HG03460 (cell line): ENCODE results near the gene RPS21.

Experiments
- ATAC-seq: cut with Tn5 transposase; IDR thresholded peaks from one replicate; pipeline ENCODE4 v1.9.1; 2021; ENCODE audit not compliant: unreplicated experiment

RPS21 gene

DNA sequence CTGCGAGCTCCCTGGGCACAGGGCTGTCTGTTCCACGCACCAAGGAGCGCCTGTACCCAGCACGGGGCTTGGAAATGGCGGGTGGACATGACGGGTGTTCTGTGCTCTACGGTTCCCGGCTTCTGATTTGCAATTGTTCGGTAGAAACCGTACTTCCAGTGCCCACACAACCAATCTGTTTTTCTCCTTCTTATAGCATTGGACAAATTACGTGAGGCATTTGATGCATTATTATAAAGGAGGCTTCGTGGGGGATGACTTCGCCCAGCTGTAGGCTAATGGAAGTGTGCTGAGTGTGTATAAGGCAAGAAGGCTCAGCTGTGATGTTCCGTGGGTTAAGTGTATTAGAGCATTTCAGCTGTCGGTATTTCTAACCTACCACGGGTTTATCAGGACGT is 9.8 kb upstream of the RPS21 start:
- no peak for ATAC-seq

DNA sequence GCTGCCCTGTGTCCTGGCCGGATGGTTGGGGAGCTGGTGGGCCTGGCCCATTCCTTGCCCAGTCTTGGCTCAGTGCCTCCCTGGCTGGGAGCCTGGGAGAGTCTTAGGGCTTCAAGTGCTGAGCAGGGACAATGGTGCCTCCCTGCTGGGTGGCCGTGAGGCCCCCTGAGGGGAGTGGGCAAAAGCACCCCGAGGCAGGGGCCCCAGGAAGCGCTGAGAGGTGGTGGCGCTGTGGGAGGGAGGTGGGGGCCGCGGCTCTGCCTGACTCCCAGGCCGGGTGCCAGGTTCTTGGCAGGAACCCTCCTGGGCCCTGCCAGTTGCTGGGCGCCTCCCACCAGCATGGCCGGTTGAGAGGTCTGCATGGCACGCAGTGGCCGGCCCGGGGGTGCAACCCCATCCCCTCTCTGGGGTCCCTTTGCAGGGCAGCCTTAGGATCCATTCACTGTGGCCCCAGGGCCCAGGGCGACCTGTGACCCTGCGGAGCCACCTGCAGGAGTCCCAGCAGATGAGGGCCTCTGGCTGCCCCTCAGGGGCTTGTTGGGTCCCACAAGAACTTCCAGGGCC is 9.2 kb upstream of the RPS21 start:
- ATAC-seq: no peak

GRCh38 chr20:62378215-62378614 is 8.7 kb upstream of the RPS21 start:
- no peak for ATAC-seq

DNA sequence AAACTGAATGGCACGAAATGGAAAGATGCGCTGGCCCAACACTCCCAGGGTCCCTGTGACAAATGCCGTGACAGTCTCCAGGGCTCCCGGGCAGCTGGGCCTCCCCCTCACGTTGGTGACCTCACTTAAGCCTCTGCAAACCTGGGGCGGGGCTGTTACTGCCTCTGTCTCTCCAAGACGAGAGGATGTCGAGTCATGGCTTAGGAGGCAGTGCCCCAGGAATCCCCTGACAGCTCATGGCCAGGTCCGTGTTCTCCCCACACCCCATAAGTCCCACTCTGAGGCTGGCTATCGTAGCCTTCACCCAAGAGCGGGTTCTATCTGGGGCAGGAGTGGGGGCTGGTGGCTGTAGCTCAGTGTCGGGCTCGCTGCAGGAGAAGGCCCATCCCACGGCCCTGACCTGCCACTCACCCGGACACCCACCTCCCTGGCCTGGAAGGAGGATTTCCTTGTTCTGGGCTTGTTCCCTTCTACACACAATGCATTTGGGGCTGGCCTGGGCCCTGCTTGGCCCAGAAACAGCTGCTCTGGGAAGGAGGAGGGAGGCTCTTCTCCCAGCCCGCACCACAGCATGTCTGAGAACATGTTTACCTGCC is 5.6 kb upstream of the RPS21 start:
- no peak for ATAC-seq

GRCh38 chr20:62381842-62382241 is 5.1 kb upstream of the RPS21 start:
- ATAC-seq: no peak

- ATAC-seq: no peak
Observed at GRCh38 chr20:62382306-62383198, 4.4 kb upstream of the RPS21 start.

DNA sequence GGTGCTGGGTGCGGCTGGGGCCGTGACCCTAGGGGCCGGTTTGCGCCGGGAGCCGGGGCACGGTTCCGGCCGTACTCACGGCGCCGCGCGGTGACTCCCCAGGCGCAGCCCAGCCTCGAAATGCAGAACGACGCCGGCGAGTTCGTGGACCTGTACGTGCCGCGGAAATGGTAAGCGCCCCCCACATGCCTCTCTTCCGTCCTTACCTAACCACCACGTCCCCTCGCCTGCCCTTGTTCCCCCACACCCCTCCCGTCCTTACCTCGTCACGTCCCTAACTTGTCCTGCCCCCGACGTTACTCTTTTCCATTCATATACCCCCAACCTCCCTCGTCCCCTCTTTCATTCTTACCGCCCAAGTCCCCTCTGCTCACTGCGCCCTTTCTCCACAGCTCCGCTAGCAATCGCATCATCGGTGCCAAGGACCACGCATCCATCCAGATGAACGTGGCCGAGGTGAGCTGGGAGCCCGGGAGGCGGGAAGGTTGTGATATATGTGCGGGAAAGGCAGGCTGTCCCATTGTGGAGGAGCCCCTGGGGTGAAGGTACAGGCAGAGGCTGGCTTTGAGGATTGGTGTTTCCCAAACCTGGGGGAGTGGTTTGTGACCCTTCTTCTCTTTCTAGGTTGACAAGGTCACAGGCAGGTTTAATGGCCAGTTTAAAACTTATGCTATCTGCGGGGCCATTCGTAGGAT is 463 bp downstream of the RPS21 start:
- no peak for ATAC-seq

GRCh38 chr20:62387933-62388635 is 1.2 kb downstream of the RPS21 start:
- ATAC-seq: no peak

DNA sequence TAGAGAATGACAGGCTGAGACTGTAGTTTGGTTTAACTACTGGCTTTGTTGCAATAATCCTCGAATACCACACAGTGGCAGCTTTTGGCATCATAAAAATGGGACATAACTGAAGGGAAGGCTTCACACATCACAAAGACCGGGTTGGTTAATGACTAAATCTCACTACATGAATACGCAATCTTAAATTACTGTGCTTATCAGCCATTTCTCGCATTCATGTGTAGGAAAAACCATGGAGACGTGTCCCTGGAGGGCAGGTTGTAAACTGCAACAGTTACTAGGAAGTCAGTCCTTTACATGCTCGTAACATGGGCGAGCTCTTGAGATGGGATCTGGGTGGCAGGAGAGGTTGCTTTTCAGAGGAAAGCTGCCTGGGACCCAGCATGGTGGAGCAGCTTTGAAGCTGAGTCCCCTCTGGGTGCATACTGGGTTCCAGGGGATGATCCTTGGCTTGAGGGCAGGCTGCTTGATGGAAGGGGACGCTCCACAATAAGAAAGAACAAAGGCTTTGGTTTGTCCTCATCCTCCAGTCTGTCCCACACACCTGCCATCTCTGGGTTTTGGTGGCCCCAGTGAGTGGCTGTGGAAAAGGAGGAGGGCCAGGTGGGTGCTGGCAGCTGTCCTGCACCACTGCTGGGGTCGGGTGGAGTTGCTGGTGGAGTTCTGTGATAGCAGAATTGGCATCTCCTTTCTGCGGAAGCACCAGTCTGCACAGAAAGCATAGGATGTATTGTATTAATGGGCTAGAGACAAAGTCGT is 2.1 kb downstream of the RPS21 start:
- no peak for ATAC-seq

DNA sequence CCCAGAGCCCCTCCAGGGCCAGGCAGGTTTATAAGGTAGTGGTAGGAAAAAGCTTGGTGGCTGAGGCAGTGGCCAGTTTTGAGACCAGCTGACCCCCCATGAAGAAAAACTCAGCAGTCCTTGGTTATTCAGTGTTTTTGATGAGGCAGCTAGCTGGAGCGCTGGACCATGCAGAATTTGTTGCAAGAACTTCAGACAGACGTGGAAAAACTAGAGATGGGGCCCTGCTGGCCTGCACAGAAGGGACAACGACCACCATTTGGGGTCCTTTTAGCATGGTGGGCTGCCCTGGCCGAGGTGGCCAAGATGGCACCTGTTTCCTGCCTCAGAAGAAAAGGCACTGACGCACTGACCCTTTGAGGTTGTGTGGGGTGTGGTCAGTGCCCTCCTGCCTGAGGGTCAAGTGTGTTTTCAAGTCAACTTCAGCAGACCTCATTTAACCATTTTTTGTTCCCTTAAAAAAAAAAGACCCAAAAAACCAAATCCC is 2.7 kb downstream of the RPS21 start:
- no peak for ATAC-seq

DNA sequence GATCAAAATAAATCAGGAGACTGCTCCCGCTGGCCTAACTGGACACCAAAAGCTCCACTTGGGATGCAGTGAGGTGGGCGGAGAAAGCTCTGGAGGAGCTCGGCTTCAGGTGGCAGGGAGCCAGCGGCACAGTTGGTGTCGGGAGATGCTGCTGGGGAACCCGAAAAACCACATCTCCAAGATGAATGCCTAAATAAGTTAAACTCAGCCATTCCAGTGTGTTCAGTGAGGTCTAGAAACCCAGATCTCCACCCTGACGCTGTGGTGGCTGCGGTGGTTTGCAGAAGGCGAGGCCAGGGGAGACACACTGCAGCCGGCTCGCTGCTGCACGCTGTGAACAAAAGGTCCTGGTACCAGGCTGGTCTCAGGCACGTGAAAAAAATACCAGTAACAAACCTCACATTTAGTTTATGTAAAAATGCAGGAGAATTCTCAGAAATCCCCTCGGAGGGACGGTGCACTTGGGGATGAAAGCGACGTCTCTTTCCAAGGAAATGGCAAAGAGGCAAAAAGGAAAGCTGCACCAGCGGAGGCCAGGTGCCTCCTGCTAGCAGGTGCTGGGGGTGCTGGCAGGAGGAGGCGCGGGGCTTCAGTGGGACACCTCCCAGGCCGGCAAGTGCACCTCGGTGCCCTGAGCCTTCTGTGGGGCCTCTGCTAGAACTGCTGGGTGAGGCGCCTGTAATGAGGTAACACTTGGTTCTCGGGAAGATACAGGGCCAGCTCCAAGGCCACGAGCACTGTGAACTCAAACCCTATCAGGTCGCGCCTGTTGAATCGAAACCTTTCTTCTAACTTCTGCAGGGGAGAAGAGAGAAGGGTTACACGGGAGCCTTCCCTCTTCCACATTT is 3.6 kb downstream of the RPS21 start:
- no peak for ATAC-seq

GRCh38 chr20:62391165-62392076 is 4.5 kb downstream of the RPS21 start:
- ATAC-seq: no peak

DNA sequence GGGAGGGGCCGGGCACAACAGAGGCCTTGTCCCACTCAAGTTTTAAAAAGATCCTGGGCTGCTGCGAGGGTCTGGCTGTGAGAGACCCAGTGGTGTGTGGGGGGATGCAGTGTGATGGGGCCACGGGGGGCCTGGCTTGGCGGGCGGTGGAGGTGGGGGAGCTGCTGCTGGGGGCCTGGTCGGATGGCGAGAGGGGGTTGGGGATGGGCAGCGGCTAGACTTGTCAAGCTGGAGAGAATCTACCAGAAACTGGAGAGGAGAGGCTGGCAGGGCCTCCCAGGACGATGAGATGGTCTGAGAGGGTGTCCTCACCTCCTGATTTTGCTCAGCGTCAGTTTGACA is 5.1 kb downstream of the RPS21 start:
- no peak for ATAC-seq

- ATAC-seq: no peak
Observed at GRCh38 chr20:62392621-62393334, 5.9 kb downstream of the RPS21 start.

DNA sequence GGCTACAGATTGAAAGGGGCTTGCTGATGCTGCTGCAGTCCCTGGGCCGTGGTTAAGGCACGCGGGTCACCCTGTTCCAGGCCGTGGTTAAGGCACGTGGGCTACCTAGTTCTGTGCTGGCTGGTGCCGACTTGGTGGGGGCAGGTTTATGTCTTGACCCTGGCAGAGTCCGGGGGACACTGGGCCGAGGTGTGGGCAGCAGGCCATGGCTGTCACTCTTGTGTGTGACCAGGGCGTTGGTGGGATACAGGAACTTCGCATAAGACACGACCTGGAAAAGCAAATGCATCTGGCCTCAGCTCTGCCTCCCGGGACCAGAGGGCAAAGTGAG is 6.4 kb downstream of the RPS21 start:
- ATAC-seq: no peak

DNA sequence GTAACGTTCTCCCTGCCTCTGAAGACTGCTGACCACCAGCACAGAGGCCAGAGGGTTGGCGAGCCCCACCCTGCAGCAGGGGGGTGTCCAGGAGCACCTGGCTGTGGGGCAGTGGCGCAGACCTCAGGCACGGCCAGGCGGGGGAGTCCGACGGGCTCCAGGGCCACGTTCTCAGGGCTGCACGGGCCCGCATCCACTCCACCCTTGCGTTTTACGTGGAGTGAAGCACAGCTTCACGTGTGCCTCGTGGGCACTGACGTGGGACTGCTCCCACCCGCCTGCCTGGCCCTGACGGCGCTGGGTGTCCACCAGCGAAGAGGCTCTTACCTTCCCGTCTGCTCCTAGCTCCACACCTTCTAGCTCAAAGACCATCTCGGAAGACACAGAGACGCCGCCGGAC is 6.9 kb downstream of the RPS21 start:
- no peak for ATAC-seq

- ATAC-seq: no peak
Observed at GRCh38 chr20:62394248-62395245, 7.6 kb downstream of the RPS21 start.
